ENCODE measurements around the gene XRCC1.

GRCh38 chr19:43616954-43617353 is 41.6 kb upstream of the XRCC1 start:
- TF ChIP-seq USF2 (IDR thresholded peaks at IDR 0.05; ENCODE audit: borderline replicate concordance, low read depth, low read length) (no peak), CTCF (IDR thresholded peaks at IDR 0.05) (no peak), RAD21 (IDR thresholded peaks at IDR 0.05; ENCODE audit: low read length) (no peak), TAF1 (IDR thresholded peaks at IDR 0.05; ENCODE audit: borderline replicate concordance, low read depth, low read length) (no peak), SIN3A (IDR thresholded peaks at IDR 0.05; ENCODE audit: borderline replicate concordance, low read depth, low read length) (no peak), POLR2AphosphoS5 (IDR thresholded peaks at IDR 0.05; ENCODE audit: low read depth, low read length) (no peak), EZH2phosphoT487 (IDR thresholded peaks at IDR 0.05; ENCODE audit: borderline replicate concordance, low read depth) (no peak), YY1 (IDR thresholded peaks at IDR 0.05; ENCODE audit: low read depth) (no peak), REST (IDR thresholded peaks at IDR 0.05; ENCODE audit: low read depth, low read length) (no peak), USF1 (IDR thresholded peaks at IDR 0.05; ENCODE audit: borderline replicate concordance, low read depth) (no peak), MAX (IDR thresholded peaks at IDR 0.05; ENCODE audit: low read depth) (no peak), ZBTB33 (IDR thresholded peaks at IDR 0.05; ENCODE audit: borderline replicate concordance, low read depth) (no peak), EP300 (IDR thresholded peaks at IDR 0.05; ENCODE audit: borderline replicate concordance in 1 of 2, low read depth in 1 of 2, low read length in 1 of 2) (no peak), GABPA (IDR thresholded peaks at IDR 0.05; ENCODE audit: low read depth) (no peak)

All from SK-N-SH (cell line).